Measurements from ENCODE around the gene MYL7.

The MYL7 gene

DNA sequence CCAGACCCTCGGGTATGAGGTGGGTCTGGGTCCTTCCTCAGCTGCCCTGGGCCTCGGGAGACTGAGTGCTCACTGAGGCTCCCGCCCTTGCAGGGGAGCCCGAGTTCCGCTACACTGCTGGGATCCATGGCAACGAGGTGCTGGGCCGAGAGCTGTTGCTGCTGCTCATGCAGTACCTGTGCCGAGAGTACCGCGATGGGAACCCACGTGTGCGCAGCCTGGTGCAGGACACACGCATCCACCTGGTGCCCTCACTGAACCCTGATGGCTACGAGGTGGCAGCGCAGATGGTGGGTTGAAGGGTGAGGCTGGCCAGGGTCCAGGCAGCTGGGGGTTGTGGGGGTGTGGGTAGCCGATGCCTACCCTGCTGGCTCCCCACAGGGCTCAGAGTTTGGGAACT, 29.4 kb downstream of the MYL7 start:
- no peak overlapping the region for H2AFZ ChIP-seq (ENCODE audit: low read length)

DNA sequence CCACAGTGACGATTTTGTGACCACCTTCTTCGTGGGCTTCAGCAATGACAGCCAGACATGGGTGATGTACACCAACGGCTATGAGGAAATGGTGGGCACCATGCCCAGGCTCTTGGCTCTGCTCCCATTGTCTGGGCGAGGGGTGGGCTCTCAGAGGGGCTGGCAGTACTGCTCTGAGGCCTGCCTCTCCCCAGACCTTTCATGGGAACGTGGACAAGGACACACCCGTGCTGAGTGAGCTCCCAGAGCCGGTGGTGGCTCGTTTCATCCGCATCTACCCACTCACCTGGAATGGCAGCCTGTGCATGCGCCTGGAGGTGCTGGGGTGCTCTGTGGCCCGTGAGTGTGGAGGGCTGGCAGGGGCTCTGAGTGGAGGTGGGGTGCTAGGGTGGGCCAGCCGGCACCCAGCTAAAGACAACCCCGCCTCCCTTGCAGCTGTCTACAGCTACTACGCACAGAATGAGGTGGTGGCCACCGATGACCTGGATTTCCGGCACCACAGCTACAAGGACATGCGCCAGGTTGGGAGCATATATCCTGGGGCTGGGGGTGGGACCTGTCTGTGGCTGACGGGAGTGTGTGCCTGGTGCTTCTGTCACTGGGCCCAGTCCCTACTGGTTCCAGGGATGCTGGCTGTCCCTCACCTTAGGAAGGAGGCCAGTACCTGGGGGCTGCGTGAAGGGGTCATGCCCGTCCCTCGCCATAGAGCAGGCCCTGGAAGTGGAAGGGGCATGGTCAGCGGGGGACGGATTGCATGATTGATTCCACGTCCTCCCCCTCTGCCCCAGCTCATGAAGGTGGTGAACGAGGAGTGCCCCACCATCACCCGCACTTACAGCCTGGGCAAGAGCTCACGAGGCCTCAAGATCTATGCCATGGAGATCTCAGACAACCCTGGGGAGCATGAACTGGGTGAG, 30.2 kb downstream of the MYL7 start:
- no peaks in the 10 kb centered on the region for H3K4me1 ChIP-seq (ENCODE audit: low read length)
- DNase-seq = no peak
- H3K9me3 ChIP-seq (replicated peaks; ENCODE audit: insufficient read depth, low read length) = no peaks in the 10 kb centered on the region
- H3K4me3 ChIP-seq (ENCODE audit: low read length) = no peak overlapping the region
- H3K4me2 ChIP-seq (ENCODE audit: low read depth, low read length) = no peak overlapping the region
- no peak overlapping the region for H2AFZ ChIP-seq (ENCODE audit: low read length)
- H3F3A ChIP-seq (ENCODE audit: insufficient read depth, low read length) = no peaks in the 10 kb centered on the region
- H3K27me3 ChIP-seq (replicated peaks; ENCODE audit: insufficient read depth, low read length) = no peaks in the 10 kb centered on the region
- H3K9me2 ChIP-seq (replicated peaks; ENCODE audit: insufficient read depth, low read length) = no peaks in the 10 kb centered on the region
- no peaks in the 10 kb centered on the region for H3K36me3 ChIP-seq (replicated peaks; ENCODE audit: insufficient read depth, low read length)
- H3K79me2 ChIP-seq (ENCODE audit: low read length) = no peaks in the 10 kb centered on the region
- H3K27ac ChIP-seq (ENCODE audit: low read length) = no peak overlapping the region
- TF ChIP-seq EZH2 (optimal IDR thresholded peaks at IDR 0.05; ENCODE audit: low read depth, low read length) (no peak), EZH2phosphoT487 (IDR thresholded peaks at IDR 0.05; ENCODE audit: low read length) (no peak)
- H3K9ac ChIP-seq (ENCODE audit: low read length) = no peak overlapping the region
- no peaks in the 10 kb centered on the region for H4K20me1 ChIP-seq (ENCODE audit: insufficient read depth, low read length)

More for the DNA sequence above, 29.4 kb downstream of the MYL7 start:
- Histone ChIP-seq H3K4me1 (ENCODE audit: low read length) (no peaks in the 10 kb centered on the region), H3K79me2 (ENCODE audit: low read length) (no peaks in the 10 kb centered on the region), H3K27ac (ENCODE audit: low read length) (no peak overlapping the region), H3K9ac (ENCODE audit: low read length) (no peak overlapping the region), H3F3A (ENCODE audit: insufficient read depth, low read length) (no peaks in the 10 kb centered on the region), H3K4me3 (ENCODE audit: low read length) (no peak overlapping the region), H3K9me2 (replicated peaks; ENCODE audit: insufficient read depth, low read length) (no peaks in the 10 kb centered on the region), H3K4me2 (ENCODE audit: low read depth, low read length) (no peak overlapping the region), H3K36me3 (replicated peaks; ENCODE audit: insufficient read depth, low read length) (no peaks in the 10 kb centered on the region), H3K9me3 (replicated peaks; ENCODE audit: insufficient read depth, low read length) (no peaks in the 10 kb centered on the region), H4K20me1 (ENCODE audit: insufficient read depth, low read length) (no peaks in the 10 kb centered on the region), H3K27me3 (replicated peaks; ENCODE audit: insufficient read depth, low read length) (no peaks in the 10 kb centered on the region)
- TF ChIP-seq, protein P1, sequence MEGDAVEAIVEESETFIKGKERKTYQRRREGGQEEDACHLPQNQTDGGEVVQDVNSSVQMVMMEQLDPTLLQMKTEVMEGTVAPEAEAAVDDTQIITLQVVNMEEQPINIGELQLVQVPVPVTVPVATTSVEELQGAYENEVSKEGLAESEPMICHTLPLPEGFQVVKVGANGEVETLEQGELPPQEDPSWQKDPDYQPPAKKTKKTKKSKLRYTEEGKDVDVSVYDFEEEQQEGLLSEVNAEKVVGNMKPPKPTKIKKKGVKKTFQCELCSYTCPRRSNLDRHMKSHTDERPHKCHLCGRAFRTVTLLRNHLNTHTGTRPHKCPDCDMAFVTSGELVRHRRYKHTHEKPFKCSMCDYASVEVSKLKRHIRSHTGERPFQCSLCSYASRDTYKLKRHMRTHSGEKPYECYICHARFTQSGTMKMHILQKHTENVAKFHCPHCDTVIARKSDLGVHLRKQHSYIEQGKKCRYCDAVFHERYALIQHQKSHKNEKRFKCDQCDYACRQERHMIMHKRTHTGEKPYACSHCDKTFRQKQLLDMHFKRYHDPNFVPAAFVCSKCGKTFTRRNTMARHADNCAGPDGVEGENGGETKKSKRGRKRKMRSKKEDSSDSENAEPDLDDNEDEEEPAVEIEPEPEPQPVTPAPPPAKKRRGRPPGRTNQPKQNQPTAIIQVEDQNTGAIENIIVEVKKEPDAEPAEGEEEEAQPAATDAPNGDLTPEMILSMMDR (IDR thresholded peaks at IDR 0.05; ENCODE audit: low read length) = no peak
- TF ChIP-seq EZH2 (optimal IDR thresholded peaks at IDR 0.05; ENCODE audit: low read depth, low read length) (no peak), EZH2phosphoT487 (IDR thresholded peaks at IDR 0.05; ENCODE audit: low read length) (no peak)
- DNase-seq = no peak

DNA sequence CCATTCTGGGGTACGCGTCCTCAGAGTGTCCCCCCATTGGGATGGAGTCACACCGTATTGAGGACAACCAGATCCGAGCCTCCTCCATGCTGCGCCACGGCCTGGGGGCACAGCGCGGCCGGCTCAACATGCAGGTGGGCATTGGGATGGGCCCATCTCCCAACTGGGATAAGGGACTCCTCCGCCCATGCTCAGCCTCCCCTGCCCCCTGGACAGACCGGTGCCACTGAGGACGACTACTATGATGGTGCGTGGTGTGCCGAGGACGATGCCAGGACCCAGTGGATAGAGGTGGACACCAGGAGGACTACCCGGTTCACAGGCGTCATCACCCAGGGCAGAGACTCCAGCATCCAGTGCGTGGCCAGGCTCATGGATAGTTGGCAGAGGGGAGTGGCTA, 31.1 kb downstream of the MYL7 start:
- H3K27ac ChIP-seq (ENCODE audit: low read length) = no peak overlapping the region
- H3K4me3 ChIP-seq (ENCODE audit: low read length) = no peak overlapping the region
- TF ChIP-seq EZH2 (optimal IDR thresholded peaks at IDR 0.05; ENCODE audit: low read depth, low read length) (no peak), EZH2phosphoT487 (IDR thresholded peaks at IDR 0.05; ENCODE audit: low read length) (no peak)
- TF ChIP-seq, protein P1 (IDR thresholded peaks at IDR 0.05; ENCODE audit: low read length) = no peak
- H4K20me1 ChIP-seq (ENCODE audit: insufficient read depth, low read length) = no peaks in the 10 kb centered on the region
- no peak overlapping the region for H3K4me2 ChIP-seq (ENCODE audit: low read depth, low read length)
- no peaks in the 10 kb centered on the region for H3K9me2 ChIP-seq (replicated peaks; ENCODE audit: insufficient read depth, low read length)
- no peaks in the 10 kb centered on the region for H3K9me3 ChIP-seq (replicated peaks; ENCODE audit: insufficient read depth, low read length)
- DNase-seq = no peak
- H3K79me2 ChIP-seq (ENCODE audit: low read length) = no peaks in the 10 kb centered on the region
- no peak overlapping the region for H2AFZ ChIP-seq (ENCODE audit: low read length)
- H3K4me1 ChIP-seq (ENCODE audit: low read length) = no peaks in the 10 kb centered on the region
- H3K9ac ChIP-seq (ENCODE audit: low read length) = no peak overlapping the region
- no peaks in the 10 kb centered on the region for H3F3A ChIP-seq (ENCODE audit: insufficient read depth, low read length)
- H3K36me3 ChIP-seq (replicated peaks; ENCODE audit: insufficient read depth, low read length) = no peaks in the 10 kb centered on the region
- H3K27me3 ChIP-seq (replicated peaks; ENCODE audit: insufficient read depth, low read length) = peaks cover 8% of the 10 kb centered on the region

Measured in MM.1S (cell line).